ENCODE data around the gene ODC1.

The ODC1 gene

GRCh38 chr2:10439185-10439879 lies 8.8 kb downstream of the ODC1 start:
- H3K27ac ChIP-seq, result no peak overlapping the region

GRCh38 chr2:10438688-10439087 lies 9.4 kb downstream of the ODC1 start:
- TF ChIP-seq CTCF (IDR thresholded peaks at IDR 0.05) (no peak), ZFX (IDR thresholded peaks at IDR 0.05; ENCODE audit: borderline replicate concordance) (no peak)
- H3K27ac ChIP-seq, result no peak overlapping the region

More at GRCh38 chr2:10439185-10439879, 8.8 kb downstream of the ODC1 start:
- TF ChIP-seq ZFX (IDR thresholded peaks at IDR 0.05; ENCODE audit: borderline replicate concordance), result no peak
- TF ChIP-seq CTCF (IDR thresholded peaks at IDR 0.05), result no peak

GRCh38 chr2:10437806-10438205 lies 10.3 kb downstream of the ODC1 start:
- H3K27ac ChIP-seq, result no peak overlapping the region
- TF ChIP-seq CTCF (IDR thresholded peaks at IDR 0.05) (no peak), ZFX (IDR thresholded peaks at IDR 0.05; ENCODE audit: borderline replicate concordance) (no peak)

- TF ChIP-seq ZFX (IDR thresholded peaks at IDR 0.05; ENCODE audit: borderline replicate concordance) (no peak), CTCF (IDR thresholded peaks at IDR 0.05) (no peak)
- no peak overlapping the region for H3K27ac ChIP-seq
These were observed 11.5 kb downstream of the ODC1 start for GRCh38 chr2:10436583-10437110.

GRCh38 chr2:10435820-10436204 lies 12.3 kb downstream of the ODC1 start:
- no peak overlapping the region for H3K27ac ChIP-seq

GRCh38 chr2:10434886-10435819 lies 13.0 kb downstream of the ODC1 start:
- TF ChIP-seq ZFX (IDR thresholded peaks at IDR 0.05; ENCODE audit: borderline replicate concordance) (no peak), CTCF (IDR thresholded peaks at IDR 0.05) (peak; percentile 95)
- no peak overlapping the region for H3K27ac ChIP-seq

More at GRCh38 chr2:10435820-10436204, 12.3 kb downstream of the ODC1 start:
- no peak for TF ChIP-seq ZFX (IDR thresholded peaks at IDR 0.05; ENCODE audit: borderline replicate concordance)
- TF ChIP-seq CTCF (IDR thresholded peaks at IDR 0.05), result no peak
